Kidney capillary endothelial cell (primary cell): Measurements from ENCODE around the gene ZPBP2.
A peak's percentile ranks its signal among the peaks of the same experiment; 100 is the strongest.

Experiments used
- DNase-seq: peaks from one replicate; pipeline ENCODE4 v3.0.0-alpha.2; 2018; ENCODE audit warnings: low spot score

The ZPBP2 gene

GRCh38 chr17:39913989-39914388, 46.0 kb downstream of the ZPBP2 start:
- DNase-seq = no peak

GRCh38 chr17:39915559-39915958, 47.6 kb downstream of the ZPBP2 start:
- no peak for DNase-seq

DNA sequence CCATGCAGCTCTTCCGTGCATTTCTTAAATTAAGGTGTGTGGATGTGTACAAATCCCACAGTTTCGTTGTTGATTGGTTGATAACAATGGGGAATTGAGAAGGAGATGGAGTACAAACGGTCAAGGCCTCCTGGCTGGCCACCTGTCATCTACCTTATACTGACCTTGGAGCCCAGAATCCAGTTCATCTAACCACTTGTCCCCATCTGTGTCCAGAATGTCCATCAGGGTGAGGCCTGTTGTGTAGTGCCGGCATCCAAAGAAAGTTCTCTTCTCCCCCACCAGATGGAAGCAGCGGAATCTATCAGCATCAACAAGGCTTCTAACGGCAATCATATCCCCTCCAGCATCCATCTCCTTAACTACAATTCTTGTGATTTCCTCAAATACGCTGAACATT, 48.9 kb downstream of the ZPBP2 start:
- no peak for DNase-seq

DNA sequence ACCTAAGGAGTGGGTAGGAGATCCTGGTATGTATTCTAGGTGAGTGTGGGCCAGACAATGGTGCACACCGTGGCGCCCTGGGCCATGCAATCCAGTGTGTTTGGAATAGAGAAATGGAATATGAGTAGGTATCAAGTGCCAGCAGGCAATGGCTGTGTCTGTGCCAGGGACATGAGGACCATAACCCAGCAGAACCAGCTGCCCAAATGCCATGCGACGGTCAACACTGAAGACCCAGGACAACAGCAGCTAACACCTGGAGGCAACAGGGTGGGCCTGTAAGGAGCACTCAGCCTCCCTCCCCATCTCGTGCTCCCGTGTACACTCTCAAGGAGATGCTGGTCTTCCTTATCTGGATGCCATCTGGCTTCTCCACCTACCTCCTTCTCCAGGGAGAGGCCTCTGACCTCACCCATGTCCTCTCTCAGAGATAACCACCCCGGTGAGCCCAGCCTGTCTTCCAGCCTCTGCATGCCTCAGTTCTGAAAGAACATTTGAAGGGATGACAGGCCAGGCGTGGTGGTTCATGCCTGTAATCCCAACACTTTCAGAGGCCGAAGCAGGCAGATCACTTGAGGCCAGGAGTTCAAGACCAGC, 51.2 kb downstream of the ZPBP2 start:
- DNase-seq = no peak

- DNase-seq = no peak
These were observed 52.5 kb downstream of the ZPBP2 start for GRCh38 chr17:39920218-39921210.

DNA sequence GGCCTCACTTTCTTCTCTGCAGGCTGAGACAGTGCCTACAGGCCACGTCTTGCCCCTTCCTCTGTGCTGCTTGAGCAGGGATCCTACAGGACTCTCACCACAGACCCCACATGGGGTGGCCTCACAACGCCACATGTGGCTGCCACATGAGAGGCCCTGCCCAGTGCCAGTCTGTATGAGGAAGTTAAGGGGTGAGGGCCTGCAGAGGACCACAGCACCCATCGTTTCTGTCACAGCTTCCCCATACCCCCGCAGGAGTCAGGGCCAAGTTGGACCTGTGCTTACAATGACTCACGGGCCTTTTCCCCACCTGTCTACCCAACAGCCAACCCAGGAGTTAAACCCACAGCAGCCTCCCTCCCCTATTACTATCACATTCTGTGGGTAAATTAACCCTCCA, 53.3 kb downstream of the ZPBP2 start:
- DNase-seq = no peak

GRCh38 chr17:39922006-39922405, 54.0 kb downstream of the ZPBP2 start:
- DNase-seq = no peak

DNA sequence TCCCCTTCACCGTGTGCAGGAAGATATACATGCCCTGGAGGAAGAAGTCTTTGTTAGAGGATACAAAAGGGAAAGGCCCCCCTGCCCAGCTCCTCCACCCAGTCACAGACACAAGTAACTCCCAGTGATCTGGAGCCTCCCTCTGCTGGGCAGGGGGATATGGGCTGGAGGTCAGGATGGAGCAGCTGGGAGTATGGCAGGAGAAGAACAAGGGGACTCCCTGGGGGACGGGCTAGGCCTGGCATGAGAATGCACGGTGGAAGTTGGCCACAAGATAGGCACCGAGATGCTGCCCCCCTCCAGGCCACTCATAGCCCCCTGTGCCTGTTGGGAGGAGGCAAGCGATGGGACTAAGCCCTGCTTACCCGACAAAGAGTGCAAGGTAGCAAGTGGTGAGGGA, 55.2 kb downstream of the ZPBP2 start:
- no peak for DNase-seq

DNA sequence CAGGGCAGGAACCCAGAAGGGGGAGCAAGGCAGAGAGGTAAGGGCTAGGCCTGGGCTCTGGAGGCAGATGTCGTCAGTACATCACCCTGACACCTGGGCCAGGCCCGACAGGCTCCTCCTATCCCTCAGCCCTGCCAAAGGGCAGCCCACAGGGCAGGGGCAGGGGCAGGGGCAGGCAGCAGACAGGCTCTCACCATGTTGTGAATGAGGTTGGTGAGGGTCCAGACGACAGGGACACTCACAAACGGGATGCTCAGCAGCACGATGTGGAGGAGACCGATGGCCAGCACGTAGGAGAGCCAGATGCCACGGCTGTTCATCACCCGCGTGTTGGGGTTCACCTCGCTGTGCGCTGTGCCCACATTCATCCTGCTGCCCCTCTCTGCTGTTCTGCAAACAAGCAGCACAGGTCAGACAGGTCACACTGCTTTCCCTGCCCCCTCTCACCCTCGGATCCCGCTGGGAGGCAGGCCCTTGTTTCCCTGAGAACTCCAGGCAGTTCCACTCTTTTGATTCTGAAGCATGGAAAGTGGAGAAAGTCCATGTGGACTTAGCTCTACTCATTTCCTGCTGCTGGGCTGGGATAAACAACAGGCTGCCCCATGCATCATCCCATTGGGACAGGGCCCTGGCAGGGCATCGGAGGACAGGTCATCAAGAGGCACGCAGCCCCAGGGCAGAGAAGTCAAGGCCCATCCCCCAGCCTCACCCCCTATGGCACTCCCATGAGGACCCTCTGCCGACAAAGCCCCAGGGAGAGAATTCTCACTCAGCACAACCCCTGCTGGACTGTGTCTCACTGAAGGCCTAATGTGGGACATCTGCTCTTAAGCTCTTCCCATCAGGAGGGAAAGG, 56.1 kb downstream of the ZPBP2 start:
- peak; percentile 45 for DNase-seq

- DNase-seq = no peak
These were observed 56.7 kb downstream of the ZPBP2 start for GRCh38 chr17:39924691-39925055.

GRCh38 chr17:39925282-39926134, 57.5 kb downstream of the ZPBP2 start:
- no peak for DNase-seq

DNA sequence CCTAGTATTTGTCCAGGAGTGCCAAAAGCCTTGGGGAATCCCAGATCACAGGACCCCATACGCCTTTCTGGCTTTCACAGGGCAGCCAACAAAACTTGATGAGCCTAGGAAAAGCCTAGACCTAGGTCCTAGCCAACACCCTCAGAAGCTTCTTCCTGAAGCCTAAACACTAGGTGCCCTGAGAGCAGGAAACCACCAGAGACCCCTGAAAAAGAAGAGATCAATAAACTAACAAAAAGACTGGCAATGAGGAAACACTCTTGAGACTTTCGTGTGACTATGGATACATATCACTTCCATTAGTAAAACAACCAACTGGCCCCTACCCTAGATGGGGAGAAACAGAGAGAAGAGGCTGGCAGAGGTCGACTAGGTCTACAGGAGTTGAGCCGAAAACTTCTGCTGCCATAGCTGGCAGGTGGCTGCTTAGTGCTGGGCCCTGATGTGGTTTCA, 58.2 kb downstream of the ZPBP2 start:
- DNase-seq = no peak

GRCh38 chr17:39926588-39927100, 58.6 kb downstream of the ZPBP2 start:
- DNase-seq = peak; percentile 9
